Measurements from ENCODE around the gene IL13RA1.
"Not testable (repeated sequence)": the region's sequence is repeated elsewhere in the genome, so short reads cannot be mapped to it uniquely, and the experiment has no call there.

The IL13RA1 gene

GRCh38 chrX:118773782-118774181 lies 46.4 kb downstream of the IL13RA1 start:
- 96 to 97% methylated on average over 4 to 5 of the region's 5 CpGs for WGBS, 2 experiments
- Histone ChIP-seq H3K36me3 (ENCODE audit: control insufficient read depth, insufficient read depth, low read length) (no peaks in the 10 kb centered on the region), H3K27ac (ENCODE audit: insufficient read depth, low read depth, low read length, poor library complexity, severe bottlenecking) (no peak overlapping the region), H3K4me1 (ENCODE audit: control insufficient read depth, insufficient read depth, low read length) (no peaks in the 10 kb centered on the region), H3K4me3 (ENCODE audit: insufficient read depth, low read depth, low read length) (no peak overlapping the region), H3K9me3 (ENCODE audit: control insufficient read depth, low read length) (no peaks in the 10 kb centered on the region), H3K27me3 (ENCODE audit: control insufficient read depth, insufficient read depth, low read length, poor library complexity, severe bottlenecking) (no peaks in the 10 kb centered on the region)

- H3K4me1 ChIP-seq (ENCODE audit: control insufficient read depth, insufficient read depth, low read length), result no peaks in the 10 kb centered on the region
- H3K9me3 ChIP-seq (ENCODE audit: control insufficient read depth, low read length), result no peaks in the 10 kb centered on the region
- 89 to 100% methylated on average over 1 to 2 of the region's 2 CpGs for WGBS, 2 experiments
- H3K27ac ChIP-seq (ENCODE audit: insufficient read depth, low read depth, low read length, poor library complexity, severe bottlenecking), result no peak overlapping the region
- no peaks in the 10 kb centered on the region for H3K27me3 ChIP-seq (ENCODE audit: control insufficient read depth, insufficient read depth, low read length, poor library complexity, severe bottlenecking)
- no peaks in the 10 kb centered on the region for H3K36me3 ChIP-seq (ENCODE audit: control insufficient read depth, insufficient read depth, low read length)
- H3K4me3 ChIP-seq (ENCODE audit: insufficient read depth, low read depth, low read length), result no peak overlapping the region
Measured at GRCh38 chrX:118779581-118779980, 52.2 kb downstream of the IL13RA1 start.

- no peaks in the 10 kb centered on the region for H3K4me1 ChIP-seq (ENCODE audit: control insufficient read depth, insufficient read depth, low read length)
- H3K27ac ChIP-seq (ENCODE audit: insufficient read depth, low read depth, low read length, poor library complexity, severe bottlenecking), result no peak overlapping the region
- no peaks in the 10 kb centered on the region for H3K9me3 ChIP-seq (ENCODE audit: control insufficient read depth, low read length)
- H3K36me3 ChIP-seq (ENCODE audit: control insufficient read depth, insufficient read depth, low read length), result no peaks in the 10 kb centered on the region
- no peaks in the 10 kb centered on the region for H3K27me3 ChIP-seq (ENCODE audit: control insufficient read depth, insufficient read depth, low read length, poor library complexity, severe bottlenecking)
- H3K4me3 ChIP-seq (ENCODE audit: insufficient read depth, low read depth, low read length), result no peak overlapping the region
- WGBS, 2 experiments, result 79 to 86% methylated on average over 1 to 2 of the region's 2 CpGs
Measured at GRCh38 chrX:118780509-118780908, 53.1 kb downstream of the IL13RA1 start.

GRCh38 chrX:118780911-118781310 lies 53.5 kb downstream of the IL13RA1 start:
- H3K27me3 ChIP-seq (ENCODE audit: control insufficient read depth, insufficient read depth, low read length, poor library complexity, severe bottlenecking), result no peaks in the 10 kb centered on the region
- no peaks in the 10 kb centered on the region for H3K4me1 ChIP-seq (ENCODE audit: control insufficient read depth, insufficient read depth, low read length)
- no peaks in the 10 kb centered on the region for H3K9me3 ChIP-seq (ENCODE audit: control insufficient read depth, low read length)
- no peak overlapping the region for H3K27ac ChIP-seq (ENCODE audit: insufficient read depth, low read depth, low read length, poor library complexity, severe bottlenecking)
- no peaks in the 10 kb centered on the region for H3K36me3 ChIP-seq (ENCODE audit: control insufficient read depth, insufficient read depth, low read length)
- H3K4me3 ChIP-seq (ENCODE audit: insufficient read depth, low read depth, low read length), result no peak overlapping the region
- 100% methylated on average over 1 of the region's 1 CpG; no CpG with 5 or more reads in 1 of the 2 experiments for WGBS, 2 experiments

- Histone ChIP-seq H3K27ac (ENCODE audit: insufficient read depth, low read depth, low read length, poor library complexity, severe bottlenecking) (no peak overlapping the region), H3K4me3 (ENCODE audit: insufficient read depth, low read depth, low read length) (no peak overlapping the region), H3K9me3 (ENCODE audit: control insufficient read depth, low read length) (no peaks in the 10 kb centered on the region), H3K4me1 (ENCODE audit: control insufficient read depth, insufficient read depth, low read length) (no peaks in the 10 kb centered on the region), H3K27me3 (ENCODE audit: control insufficient read depth, insufficient read depth, low read length, poor library complexity, severe bottlenecking) (no peaks in the 10 kb centered on the region), H3K36me3 (ENCODE audit: control insufficient read depth, insufficient read depth, low read length) (no peaks in the 10 kb centered on the region)
- 98 to 99% methylated on average over 2 to 4 of the region's 5 CpGs for WGBS, 2 experiments
Measured at GRCh38 chrX:118795528-118796280, 68.3 kb downstream of the IL13RA1 start.

- Histone ChIP-seq H3K9me3 (ENCODE audit: control insufficient read depth, low read length) (no peaks in the 10 kb centered on the region), H3K27me3 (ENCODE audit: control insufficient read depth, insufficient read depth, low read length, poor library complexity, severe bottlenecking) (no peaks in the 10 kb centered on the region), H3K4me3 (ENCODE audit: insufficient read depth, low read depth, low read length) (no peak overlapping the region), H3K36me3 (ENCODE audit: control insufficient read depth, insufficient read depth, low read length) (no peaks in the 10 kb centered on the region), H3K27ac (ENCODE audit: insufficient read depth, low read depth, low read length, poor library complexity, severe bottlenecking) (no peak overlapping the region), H3K4me1 (ENCODE audit: control insufficient read depth, insufficient read depth, low read length) (no peaks in the 10 kb centered on the region)
- WGBS, 2 experiments, result 83 to 93% methylated on average over 1 of the region's 1 CpG
Measured at GRCh38 chrX:118802857-118803256, 75.5 kb downstream of the IL13RA1 start.

GRCh38 chrX:118807151-118808017 lies 80.0 kb downstream of the IL13RA1 start:
- Histone ChIP-seq H3K4me1 (ENCODE audit: control insufficient read depth, insufficient read depth, low read length) (no peaks in the 10 kb centered on the region), H3K27me3 (ENCODE audit: control insufficient read depth, insufficient read depth, low read length, poor library complexity, severe bottlenecking) (no peaks in the 10 kb centered on the region), H3K4me3 (ENCODE audit: insufficient read depth, low read depth, low read length) (no peak overlapping the region), H3K27ac (ENCODE audit: insufficient read depth, low read depth, low read length, poor library complexity, severe bottlenecking) (no peak overlapping the region), H3K9me3 (ENCODE audit: control insufficient read depth, low read length) (no peaks in the 10 kb centered on the region), H3K36me3 (ENCODE audit: control insufficient read depth, insufficient read depth, low read length) (no peaks in the 10 kb centered on the region)
- WGBS, 2 experiments, result 42 to 45% methylated on average over 4 of the region's 4 CpGs

GRCh38 chrX:118817257-118817656 lies 89.9 kb downstream of the IL13RA1 start:
- 85 to 96% methylated on average over 3 of the region's 4 CpGs for WGBS, 2 experiments
- H3K27me3 ChIP-seq (ENCODE audit: control insufficient read depth, insufficient read depth, low read length, poor library complexity, severe bottlenecking), result not testable (repeated sequence)

GRCh38 chrX:118823263-118824172 lies 96.1 kb downstream of the IL13RA1 start, which contains the start of gene ZCCHC12:
Gene ZCCHC12, plus strand, starts transcription at chrX:118823824. Its CDS starts 1,421 bp downstream, at chrX:118825245.
- H3K36me3 ChIP-seq (ENCODE audit: control insufficient read depth, insufficient read depth, low read length), result no peaks in the 10 kb centered on the region
- peak within 1 kb of the TSS; percentile 12 for H3K4me3 ChIP-seq (ENCODE audit: insufficient read depth, low read depth, low read length)
- H3K9me3 ChIP-seq (ENCODE audit: control insufficient read depth, low read length), result no peaks in the 10 kb centered on the region
- H3K27ac ChIP-seq (ENCODE audit: insufficient read depth, low read depth, low read length, poor library complexity, severe bottlenecking), result no peak within 1 kb of the TSS
- peaks cover 67% of the 10 kb centered on the region for H3K27me3 ChIP-seq (ENCODE audit: control insufficient read depth, insufficient read depth, low read length, poor library complexity, severe bottlenecking)
- 2% methylated on average over 50 to 51 of the region's 51 CpGs for WGBS, 2 experiments
- peaks cover 9% of the 10 kb centered on the region for H3K4me1 ChIP-seq (ENCODE audit: control insufficient read depth, insufficient read depth, low read length)

More at GRCh38 chrX:118817257-118817656, 89.9 kb downstream of the IL13RA1 start:
- not testable (repeated sequence) for H3K36me3 ChIP-seq (ENCODE audit: control insufficient read depth, insufficient read depth, low read length); H3K4me3 ChIP-seq (ENCODE audit: insufficient read depth, low read depth, low read length); H3K27ac ChIP-seq (ENCODE audit: insufficient read depth, low read depth, low read length, poor library complexity, severe bottlenecking); H3K9me3 ChIP-seq (ENCODE audit: control insufficient read depth, low read length); H3K4me1 ChIP-seq (ENCODE audit: control insufficient read depth, insufficient read depth, low read length)
